GM23338 (cell line): ENCODE measurements around the gene EFCAB6. TPM values are rescaled to one million over a fixed set of nuclear protein-coding genes. Genes with fewer than 3 reads are reported as not detected.

ENCODE experiments used
- ATAC-seq: fragments of 200-7000 bp; cut with Tn5 transposase; 3 replicates; pipeline ENCODE4 v1.9.1; 2020
- DNase-seq: peaks from one replicate; pipeline ENCODE4 v3.0.0-alpha.2; 2015; ENCODE audit warnings: low spot score
- H2AFZ ChIP-seq: fragments of 200-600 bp; sonication (generic); 2 replicates; pipeline ENCODE4 v1.8.0; 2016; ENCODE audit warnings: antibody characterized with exemption, mild to moderate bottlenecking, moderate library complexity
- H3F3A ChIP-seq: fragments of 200-600 bp; sonication (generic); replicated peaks from 2 replicates; pipeline ENCODE4 v1.8.0; 2017; ENCODE audit warnings: antibody characterized with exemption, mixed run types, low read depth
- H3K27ac ChIP-seq: fragments of 200-600 bp; sonication (generic); 2 replicates; pipeline ENCODE4 v1.6.1; 2016; ENCODE audit warnings: low read depth
- H3K27me3 ChIP-seq: fragments of 200-600 bp; sonication (generic); 2 replicates; pipeline ENCODE4 v1.8.0; 2016; ENCODE audit warnings: mild to moderate bottlenecking, mixed run types, moderate library complexity; ENCODE audit not compliant: insufficient read depth
- H3K36me3 ChIP-seq: fragments of 200-600 bp; sonication (generic); 2 replicates; pipeline ENCODE4 v1.8.0; 2016; ENCODE audit warnings: mild to moderate bottlenecking; ENCODE audit not compliant: insufficient read depth
- H3K4me1 ChIP-seq: fragments of 200-600 bp; sonication (generic); 2 replicates; pipeline ENCODE4 v1.8.0; 2016; ENCODE audit warnings: mild to moderate bottlenecking, moderate library complexity; ENCODE audit not compliant: insufficient read depth
- H3K4me2 ChIP-seq: fragments of 200-600 bp; sonication (generic); 2 replicates; pipeline ENCODE4 v1.7.1; 2017; ENCODE audit warnings: mixed run types
- H3K4me3 ChIP-seq: fragments of 200-600 bp; sonication (generic); 2 replicates; pipeline ENCODE4 v1.6.1; 2016; ENCODE audit warnings: mixed run types
- H3K79me2 ChIP-seq: fragments of 200-600 bp; sonication (generic); replicated peaks from 2 replicates; pipeline ENCODE4 v1.8.0; 2017; ENCODE audit warnings: mild to moderate bottlenecking; ENCODE audit not compliant: insufficient read depth
- H3K9me2 ChIP-seq: fragments of 200-600 bp; sonication (generic); 2 replicates; pipeline ENCODE4 v1.8.0; 2017; ENCODE audit not compliant: insufficient read depth
- H4K20me1 ChIP-seq: fragments of 200-600 bp; sonication (generic); replicated peaks from 2 replicates; pipeline ENCODE4 v1.8.0; 2017; ENCODE audit warnings: mild to moderate bottlenecking; ENCODE audit not compliant: insufficient read depth
- H3K27ac Mint-ChIP-seq: 2 replicates; pipeline ENCODE4 v1.8.0; 2020; ENCODE audit warnings: inconsistent platforms, mild to moderate bottlenecking, moderate library complexity, mixed read lengths
- H3K27me3 Mint-ChIP-seq: 3 replicates; pipeline ENCODE4 v1.8.0; 2022; ENCODE audit warnings: low read depth, mild to moderate bottlenecking, moderate library complexity, mixed read lengths, inconsistent platforms; ENCODE audit not compliant: insufficient read depth, poor library complexity
- H3K36me3 Mint-ChIP-seq: 3 replicates; pipeline ENCODE4 v1.8.0; 2021; ENCODE audit warnings: low read depth, mild to moderate bottlenecking, inconsistent platforms, moderate library complexity, mixed read lengths
- H3K4me1 Mint-ChIP-seq: 3 replicates; pipeline ENCODE4 v1.8.0; 2020; ENCODE audit warnings: mild to moderate bottlenecking, inconsistent platforms, mixed read lengths
- H3K4me3 Mint-ChIP-seq: 3 replicates; pipeline ENCODE4 v1.8.0; 2021; ENCODE audit warnings: moderate library complexity, mild to moderate bottlenecking, inconsistent platforms, mixed read lengths
- H3K9me3 Mint-ChIP-seq: 3 replicates; pipeline ENCODE4 v1.8.0; 2020; ENCODE audit warnings: moderate library complexity, mild to moderate bottlenecking, inconsistent platforms, mixed read lengths
- CREB1 ChIP-seq: fragments of 250-450 bp; sonication (Bioruptor Pico); IDR thresholded peaks from 2 replicates; pipeline ENCODE4 v1.5.0; 2020; ENCODE audit warnings: low read depth, mild to moderate bottlenecking, moderate library complexity
- CTCF ChIP-seq, 2 experiments: fragments of 200-600 bp in 1 of 2; sonication (generic) in 1 of 2; conservative IDR thresholded peaks; 2 replicates each; pipeline versions ENCODE4 v1.5.1 to v1.6.1; 2016 to 2017; ENCODE audit warnings: antibody characterized with exemption in 2 of 2, low read depth in 2 of 2, mild to moderate bottlenecking in 2 of 2, moderate library complexity in 1 of 2
- ETS1 ChIP-seq: IDR thresholded peaks from 2 replicates; pipeline ENCODE4 v1.6.1; 2016; ENCODE audit warnings: antibody characterized with exemption
- EZH2 ChIP-seq: fragments of 200-600 bp; sonication (generic); IDR thresholded peaks from one replicate; pipeline ENCODE4 v1.8.0; 2017; ENCODE audit warnings: antibody characterized with exemption, mild to moderate bottlenecking, low read depth; ENCODE audit not compliant: unreplicated experiment
- EZH2phosphoT487 ChIP-seq: fragments of 200-600 bp; sonication (generic); IDR thresholded peaks from one replicate; pipeline ENCODE4 v1.8.1; 2018; ENCODE audit warnings: antibody characterized with exemption; ENCODE audit not compliant: unreplicated experiment
- JUNB ChIP-seq: IDR thresholded peaks from one replicate; pipeline ENCODE4 v1.6.1; 2016; ENCODE audit warnings: antibody characterized with exemption; ENCODE audit not compliant: unreplicated experiment
- NANOG ChIP-seq: IDR thresholded peaks from 2 replicates; pipeline ENCODE4 v1.6.1; 2016; ENCODE audit warnings: antibody characterized with exemption, borderline replicate concordance
- POLR2AphosphoS5 ChIP-seq: IDR thresholded peaks from 2 replicates; pipeline ENCODE4 v1.6.1; 2016; ENCODE audit warnings: antibody characterized with exemption, low read depth
- REST ChIP-seq: IDR thresholded peaks from one replicate; pipeline ENCODE4 v1.6.1; 2018; ENCODE audit warnings: antibody characterized with exemption; ENCODE audit not compliant: unreplicated experiment
- STAT1 ChIP-seq: IDR thresholded peaks from one replicate; pipeline ENCODE4 v1.6.1; 2016; ENCODE audit warnings: antibody characterized with exemption; ENCODE audit not compliant: unreplicated experiment
- ZNF114 ChIP-seq: fragments of 250-450 bp; sonication (Bioruptor Pico); IDR thresholded peaks from 2 replicates; pipeline ENCODE4 v1.5.0; 2020; ENCODE audit warnings: mild to moderate bottlenecking, moderate library complexity
- ZNF331 ChIP-seq: fragments of 250-450 bp; sonication (Bioruptor Pico); IDR thresholded peaks from 2 replicates; pipeline ENCODE4 v1.5.0; 2020; ENCODE audit warnings: low read depth, mild to moderate bottlenecking, moderate library complexity
- ZNF462 ChIP-seq: fragments of 250-450 bp; sonication (Bioruptor Pico); IDR thresholded peaks from 2 replicates; pipeline ENCODE4 v1.5.0; 2020; ENCODE audit warnings: mild to moderate bottlenecking, moderate library complexity
- polyA plus RNA-seq: library from polyadenylated mRNA; unstranded; fragments of >200 nt; fragmentation: Nextera tagmentation; extraction: Ambion mirVana; gene quantifications from 2 replicates; pipeline ENCODE4 v1.2.1, GENCODE V29; 2016
- total RNA-seq: library from RNA; depleted of rRNA; stranded (reverse); fragments of >200 nt; shearing (Covaris generic); gene quantifications from 2 replicates; pipeline ENCODE4 v1.2.3, GENCODE V29; 2014

EFCAB6 gene
- total and polyA plus RNA-seq, 2 experiments from 2014 or later, result 1.1 to 1.8 TPM

GRCh38 chr22:43837666-43838065 is 25.6 kb upstream of the EFCAB6 start:
- no peak overlapping the region for H3K4me3 Mint-ChIP-seq
- peaks cover 7% of the 10 kb centered on the region for H3K4me1 Mint-ChIP-seq
- no peak for DNase-seq
- Histone ChIP-seq H3K4me1 (no peaks in the 10 kb centered on the region), H3K79me2 (peaks cover 10% of the 10 kb centered on the region), H3K36me3 (no peaks in the 10 kb centered on the region), H3F3A (no peaks in the 10 kb centered on the region), H3K27me3 (no peaks in the 10 kb centered on the region), H3K4me2 (no peak overlapping the region), H3K9me2 (no peaks in the 10 kb centered on the region), H4K20me1 (no peaks in the 10 kb centered on the region; the same call in 1 of the 2 replicates), H2AFZ (no peak overlapping the region), H3K27ac (no peak overlapping the region), H3K4me3 (no peak overlapping the region)
- H3K36me3 Mint-ChIP-seq, result peaks cover 16% of the 10 kb centered on the region; the same call in 2 of the 3 replicates
- no peaks in the 10 kb centered on the region; the same call in 2 of the 3 replicates for H3K9me3 Mint-ChIP-seq
- no peak for ATAC-seq
- H3K27me3 Mint-ChIP-seq, result peaks cover 19% of the 10 kb centered on the region
- no peak overlapping the region for H3K27ac Mint-ChIP-seq
- TF ChIP-seq CREB1 (CRISPR knock-in tag) (no peak), STAT1 (no peak), ETS1 (no peak), ZNF462 (no peak), JUNB (no peak), ZNF331 (no peak), NANOG (no peak), REST (no peak), ZNF114 (no peak), POLR2AphosphoS5 (no peak), EZH2 (no peak), CTCF (conservative IDR thresholded peaks at IDR 0.05; ENCODE audit: low read depth in 2 of 2) (no peak), EZH2phosphoT487 (no peak)
